ENCODE data around the gene ABCG4.

- TF ChIP-seq CTCF (IDR thresholded peaks at IDR 0.05; ENCODE audit: low read length) (no peak), EZH2 (IDR thresholded peaks at IDR 0.05; ENCODE audit: borderline replicate concordance, low read length) (no peak)
Measured at GRCh38 chr11:119169282-119169719, 20.4 kb downstream of the ABCG4 start.
